Fibroblast of pulmonary artery (primary cell): ENCODE results near the gene DAGLB.
"Not testable (repeated sequence)": the region's sequence is repeated elsewhere in the genome, so short reads cannot be mapped to it uniquely, and the experiment has no call there.

Experiments
- DNase-seq: peaks from one replicate; pipeline ENCODE4 v3.0.0-alpha.2; 2010; ENCODE audit warnings: low read depth
- H3K4me3 ChIP-seq: replicated peaks from 2 replicates; pipeline ENCODE4 v1.5.1; 2011; ENCODE audit warnings: low read depth, mild to moderate bottlenecking, control low read depth, low read length, moderate library complexity
- CTCF ChIP-seq: IDR thresholded peaks from 2 replicates; pipeline ENCODE4 v1.5.1; 2011; ENCODE audit warnings: mild to moderate bottlenecking, control low read depth, low read length, inconsistent platforms; ENCODE audit errors: missing control alignments

The DAGLB gene

DNA sequence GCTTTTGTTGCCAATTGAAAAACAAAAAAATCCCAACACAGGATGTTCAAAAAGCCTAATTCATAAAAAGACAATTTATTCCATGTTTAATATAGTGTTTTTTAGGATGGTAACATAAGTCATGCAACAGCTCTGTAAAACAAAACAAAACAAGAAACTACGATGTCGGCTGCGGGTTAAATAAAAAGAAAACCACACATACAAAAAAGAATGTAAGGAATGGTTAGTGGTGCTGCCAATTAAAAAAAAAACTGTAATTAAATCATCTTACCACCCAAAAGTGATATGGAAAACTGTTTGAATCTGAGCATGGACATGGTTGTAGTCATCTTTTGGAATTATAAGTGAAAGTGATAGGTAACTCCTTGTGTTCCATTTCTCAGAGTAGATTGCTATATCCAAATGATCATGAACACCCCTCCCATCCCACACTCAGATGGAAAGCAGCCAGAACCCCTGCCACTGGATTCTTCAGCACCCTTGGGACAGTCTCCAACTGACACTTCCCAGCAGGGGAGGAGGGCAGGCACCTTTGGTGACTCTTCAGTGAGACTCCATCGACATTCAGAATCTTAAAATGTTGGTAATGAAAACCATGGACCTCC is 14.3 kb upstream of the DAGLB start:
- H3K4me3 ChIP-seq = no peak overlapping the region
- no peak for DNase-seq
- TF ChIP-seq CTCF = no peak

- TF ChIP-seq CTCF = no peak
- no peak for DNase-seq
- H3K4me3 ChIP-seq = no peak overlapping the region
Measured at GRCh38 chr7:6460990-6461584, 13.3 kb upstream of the DAGLB start.

DNA sequence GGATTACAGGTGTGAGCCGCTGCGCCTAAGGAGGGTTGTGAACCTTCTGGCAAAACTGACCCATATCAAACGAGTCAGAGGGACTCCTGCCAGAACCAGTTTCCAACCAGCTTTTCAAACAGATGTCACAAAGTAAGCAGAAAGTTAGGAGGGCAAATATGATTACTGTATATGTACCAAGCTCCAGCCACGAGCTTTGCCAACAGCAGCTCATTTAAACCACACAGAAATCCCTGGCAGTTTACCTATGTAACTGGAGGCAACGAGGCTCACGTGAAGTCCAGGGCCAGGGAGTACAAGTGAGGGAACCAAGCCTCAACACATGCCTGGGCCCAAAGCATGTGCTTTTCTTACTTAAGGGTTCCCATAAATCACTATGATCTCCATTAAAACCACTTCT is 12.5 kb upstream of the DAGLB start:
- no peak overlapping the region for H3K4me3 ChIP-seq
- no peak for DNase-seq
- TF ChIP-seq CTCF = no peak

DNA sequence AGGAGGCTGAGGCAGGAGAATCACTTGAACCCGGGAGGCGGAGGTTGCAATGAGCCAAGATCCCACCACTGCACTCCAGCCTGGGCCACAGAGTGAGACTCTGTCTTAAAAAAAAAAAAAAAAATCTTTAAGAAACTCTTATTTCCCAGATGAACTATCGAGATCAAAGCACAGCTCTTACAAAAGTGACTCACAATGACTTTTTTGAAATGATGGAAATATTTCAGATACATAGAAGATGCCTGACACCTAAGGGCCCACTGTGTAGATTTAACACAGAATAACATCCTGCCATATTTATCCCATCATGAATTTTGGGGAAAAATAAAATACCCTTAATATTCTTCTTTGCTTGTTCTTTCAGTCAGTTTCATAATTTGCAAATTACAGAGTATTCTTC is 10.9 kb upstream of the DAGLB start:
- not testable (repeated sequence) for DNase-seq, H3K4me3 ChIP-seq

DNA sequence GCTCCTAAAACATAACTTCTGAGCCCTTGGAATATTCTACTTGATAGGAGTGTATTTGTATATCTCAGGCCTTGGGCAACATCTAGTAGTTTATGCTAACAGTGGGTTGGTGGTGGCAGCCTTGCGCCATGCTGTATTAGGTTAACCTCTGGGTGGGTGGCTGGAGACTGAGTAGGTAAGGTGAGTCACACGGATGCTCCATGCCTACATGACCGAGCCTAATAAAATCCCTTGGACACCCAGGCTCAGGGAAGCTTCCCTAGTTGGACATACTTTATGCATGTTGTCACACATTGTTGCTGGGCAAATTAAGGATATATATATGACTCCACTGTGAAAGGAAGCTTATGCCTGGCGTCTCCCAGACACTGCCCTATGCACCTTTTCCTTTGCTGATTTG is 6.0 kb upstream of the DAGLB start:
- no peak overlapping the region for H3K4me3 ChIP-seq
- TF ChIP-seq CTCF = no peak
- DNase-seq = peak; percentile 52

DNA sequence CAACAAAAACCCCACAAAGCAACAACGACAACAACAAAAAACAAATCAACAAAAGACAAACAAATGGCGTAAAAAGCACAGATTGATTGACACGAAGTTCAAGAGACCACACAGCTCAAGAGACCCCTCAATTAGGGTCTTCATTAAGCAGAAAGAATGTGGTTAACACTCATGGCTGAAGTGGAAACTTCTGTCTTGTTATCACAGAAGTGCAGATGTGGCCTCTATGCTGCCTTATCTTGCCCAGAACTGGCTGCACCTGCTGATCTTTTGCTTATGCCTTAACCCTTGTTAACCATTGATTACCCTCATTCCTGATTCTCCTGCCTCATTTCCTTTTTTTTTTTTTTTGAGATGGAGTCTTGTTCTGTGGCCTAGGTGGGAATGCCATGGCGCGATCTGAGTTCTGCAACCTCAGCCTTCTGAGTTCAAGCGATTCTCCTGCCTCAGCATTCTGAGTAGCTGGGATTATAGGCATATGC is 3.5 kb upstream of the DAGLB start:
- no peak for TF ChIP-seq CTCF
- DNase-seq = no peak
- H3K4me3 ChIP-seq = no peak overlapping the region

GRCh38 chr7:6450591-6450990 is 2.8 kb upstream of the DAGLB start:
- H3K4me3 ChIP-seq, DNase-seq: not testable (repeated sequence)

DNA sequence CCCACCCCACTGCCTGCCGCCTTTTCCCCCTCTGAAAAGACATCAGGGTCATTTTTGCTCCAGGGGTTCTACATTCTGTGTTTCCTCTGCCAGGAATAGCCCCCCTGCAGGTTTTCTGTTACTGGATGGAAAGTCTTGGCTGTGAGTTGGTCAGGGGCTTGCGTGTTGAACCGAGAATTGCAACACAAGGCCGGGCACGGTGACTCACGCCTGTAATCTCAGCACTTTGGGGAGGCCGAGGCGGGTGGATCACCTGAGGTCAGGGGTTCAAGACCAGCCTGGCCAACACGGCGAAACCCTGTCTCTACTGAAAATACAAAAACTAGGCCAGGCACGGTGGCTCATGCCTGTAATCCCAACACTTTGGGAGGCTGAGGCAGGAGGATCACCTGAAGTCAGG is 2.1 kb upstream of the DAGLB start:
- not testable (repeated sequence) for H3K4me3 ChIP-seq
- peak; percentile 33 for DNase-seq
